Muscle layer of colon (tissue), 2 donors: ENCODE results near the gene NOTUM.

Experiments used
- H3K27ac ChIP-seq: one replicate; pipeline ENCODE4 v1.7.0; 2013; ENCODE audit warnings: low read depth, mild to moderate bottlenecking, low read length, moderate library complexity
- H3K27me3 ChIP-seq, 2 donors: one replicate each; pipeline ENCODE4 v1.7.0; 2013; ENCODE audit warnings: low read length in 2 of 2, mild to moderate bottlenecking in 2 of 2; ENCODE audit not compliant: insufficient read depth in 2 of 2, control insufficient read depth in 1 of 2
- H3K36me3 ChIP-seq: one replicate; pipeline ENCODE4 v1.7.0; 2013; ENCODE audit warnings: mild to moderate bottlenecking, low read length; ENCODE audit not compliant: insufficient read depth
- H3K4me1 ChIP-seq: one replicate; pipeline ENCODE4 v1.7.0; 2013; ENCODE audit warnings: mild to moderate bottlenecking, low read length; ENCODE audit not compliant: insufficient read depth
- H3K4me3 ChIP-seq, 2 donors: one replicate each; pipeline ENCODE4 v1.7.0; 2013; ENCODE audit warnings: low read length in 2 of 2, low read depth in 1 of 2, mild to moderate bottlenecking in 1 of 2, moderate library complexity in 1 of 2
- H3K9ac ChIP-seq: one replicate; pipeline ENCODE4 v1.7.0; 2013; ENCODE audit warnings: low read length
- H3K9me3 ChIP-seq: one replicate; pipeline ENCODE4 v1.7.0; 2013; ENCODE audit warnings: mild to moderate bottlenecking, low read length
- donor health status: abdominal sarcoma.
- donor health status: Adenocarcinoma of cecum.

Gene NOTUM

GRCh38 chr17:81911277-81911961 is 49.6 kb downstream of the NOTUM start, which contains the start of gene PCYT2:
Gene PCYT2, minus strand, starts transcription at chr17:81911399. Its CDS starts 44 bp downstream, at chr17:81911355.
- Histone ChIP-seq H3K4me3 (peak within 1 kb of the TSS; percentile 70 to 83), H3K36me3 (peaks cover 39% of the 10 kb centered on the region), H3K27me3 (no peaks in the 10 kb centered on the region), H3K27ac (peak within 1 kb of the TSS; percentile 3), H3K9me3 (no peaks in the 10 kb centered on the region), H3K9ac (peak within 1 kb of the TSS; percentile 39), H3K4me1 (peaks cover 13% of the 10 kb centered on the region)

GRCh38 chr17:81910840-81911276 is 50.1 kb downstream of the NOTUM start:
- peak overlapping the region; percentile 70 to 83 for H3K4me3 ChIP-seq
- H3K36me3 ChIP-seq, result peaks cover 38% of the 10 kb centered on the region
- H3K4me1 ChIP-seq, result peaks cover 13% of the 10 kb centered on the region
- H3K9ac ChIP-seq, result peak overlapping the region; percentile 39
- H3K9me3 ChIP-seq, result no peaks in the 10 kb centered on the region
- peak overlapping the region; percentile 3 for H3K27ac ChIP-seq
- H3K27me3 ChIP-seq, result no peaks in the 10 kb centered on the region

GRCh38 chr17:81909966-81910839 is 50.8 kb downstream of the NOTUM start:
- Histone ChIP-seq H3K4me1 (peaks cover 13% of the 10 kb centered on the region), H3K27ac (peak overlapping the region; percentile 3), H3K27me3 (no peaks in the 10 kb centered on the region), H3K36me3 (peaks cover 31% of the 10 kb centered on the region), H3K4me3 (peak overlapping the region; percentile 70 to 83), H3K9ac (peak overlapping the region; percentile 39), H3K9me3 (no peaks in the 10 kb centered on the region)

- no peak overlapping the region for H3K9ac ChIP-seq
- peaks cover 23% of the 10 kb centered on the region for H3K36me3 ChIP-seq
- H3K27me3 ChIP-seq, result no peaks in the 10 kb centered on the region
- no peak overlapping the region for H3K4me3 ChIP-seq
- H3K27ac ChIP-seq, result no peak overlapping the region
- H3K9me3 ChIP-seq, result no peaks in the 10 kb centered on the region
- H3K4me1 ChIP-seq, result peaks cover 13% of the 10 kb centered on the region
Measured at GRCh38 chr17:81909231-81909630, 51.8 kb downstream of the NOTUM start.

GRCh38 chr17:81908793-81909192 is 52.2 kb downstream of the NOTUM start:
- H3K4me1 ChIP-seq, result peaks cover 13% of the 10 kb centered on the region
- no peak overlapping the region for H3K4me3 ChIP-seq
- H3K27me3 ChIP-seq, result no peaks in the 10 kb centered on the region
- H3K9ac ChIP-seq, result no peak overlapping the region
- H3K36me3 ChIP-seq, result peaks cover 19% of the 10 kb centered on the region
- H3K9me3 ChIP-seq, result no peaks in the 10 kb centered on the region
- no peak overlapping the region for H3K27ac ChIP-seq

GRCh38 chr17:81907219-81908145 is 53.5 kb downstream of the NOTUM start:
- Histone ChIP-seq H3K9me3 (no peaks in the 10 kb centered on the region), H3K4me3 (no peak overlapping the region), H3K36me3 (peaks cover 6% of the 10 kb centered on the region), H3K27me3 (peaks cover 0 to 12% of the 10 kb centered on the region in 2 donors), H3K27ac (no peak overlapping the region), H3K9ac (no peak overlapping the region), H3K4me1 (peaks cover 13% of the 10 kb centered on the region)

- peaks cover 0 to 19% of the 10 kb centered on the region in 2 donors for H3K27me3 ChIP-seq
- peaks cover 11% of the 10 kb centered on the region for H3K4me1 ChIP-seq
- H3K9me3 ChIP-seq, result no peaks in the 10 kb centered on the region
- H3K9ac ChIP-seq, result no peak overlapping the region
- no peak overlapping the region for H3K27ac ChIP-seq
- H3K4me3 ChIP-seq, result no peak overlapping the region
- no peaks in the 10 kb centered on the region for H3K36me3 ChIP-seq
Measured at GRCh38 chr17:81906476-81907218, 54.3 kb downstream of the NOTUM start.

GRCh38 chr17:81905993-81906392 is 55.0 kb downstream of the NOTUM start:
- Histone ChIP-seq H3K4me3 (no peak overlapping the region), H3K36me3 (no peaks in the 10 kb centered on the region), H3K4me1 (peaks cover 10% of the 10 kb centered on the region)

GRCh38 chr17:81905424-81905875 is 55.5 kb downstream of the NOTUM start:
- Histone ChIP-seq H3K9ac (no peak overlapping the region), H3K36me3 (peaks cover 2% of the 10 kb centered on the region), H3K9me3 (no peaks in the 10 kb centered on the region), H3K27ac (no peak overlapping the region), H3K4me3 (no peak overlapping the region), H3K27me3 (peaks cover 0 to 24% of the 10 kb centered on the region in 2 donors), H3K4me1 (peaks cover 6% of the 10 kb centered on the region)

More at GRCh38 chr17:81905993-81906392, 55.0 kb downstream of the NOTUM start:
- peaks cover 0 to 24% of the 10 kb centered on the region in 2 donors for H3K27me3 ChIP-seq
- no peak overlapping the region for H3K9ac ChIP-seq
- no peak overlapping the region for H3K27ac ChIP-seq
- no peaks in the 10 kb centered on the region for H3K9me3 ChIP-seq

- H3K4me1 ChIP-seq, result no peaks in the 10 kb centered on the region
- H3K9me3 ChIP-seq, result no peaks in the 10 kb centered on the region
- H3K27me3 ChIP-seq, result peaks cover 0 to 24% of the 10 kb centered on the region in 2 donors
- H3K27ac ChIP-seq, result no peak overlapping the region
- no peak overlapping the region for H3K9ac ChIP-seq
- no peak overlapping the region for H3K4me3 ChIP-seq
- peaks cover 8% of the 10 kb centered on the region for H3K36me3 ChIP-seq
Measured at GRCh38 chr17:81904600-81905423, 56.2 kb downstream of the NOTUM start.
